Measurements from ENCODE around the gene ZNF135. TPM values are rescaled to one million over a fixed set of nuclear protein-coding genes. Genes with fewer than 3 reads are reported as not detected.

ZNF135 gene
- total RNA-seq, 2 donors from 2014 or later = 1.7 to 1.9 TPM

- peaks cover 15 to 33% of the 10 kb centered on the region in 2 donors for H3K9me3 Mint-ChIP-seq
These were observed 3.9 kb upstream of the ZNF135 start for GRCh38 chr19:58054901-58055874.

GRCh38 chr19:58056261-58056660 is 2.8 kb upstream of the ZNF135 start:
- ATAC-seq (replicated peaks in 1 of 2) (no peak), DNase-seq (no peak)
- peaks cover 7% of the 10 kb centered on the region for H3K4me1 Mint-ChIP-seq (ENCODE audit: low read depth)
- no peak overlapping the region for H3K27ac Mint-ChIP-seq
- peaks cover 11% of the 10 kb centered on the region for H3K27me3 Mint-ChIP-seq (ENCODE audit: low read depth)
- no peak overlapping the region for H3K4me3 Mint-ChIP-seq
- H3K9me3 Mint-ChIP-seq = peaks cover 16 to 34% of the 10 kb centered on the region in 2 donors
- H3K36me3 Mint-ChIP-seq (ENCODE audit: insufficient read depth in 2 of 2) = peaks cover 25 to 47% of the 10 kb centered on the region in 2 donors

More at GRCh38 chr19:58054901-58055874, 3.9 kb upstream of the ZNF135 start:
- ATAC-seq (replicated peaks in 1 of 2) (no peak), DNase-seq (no peak)
- H3K4me3 Mint-ChIP-seq = peak overlapping the region; percentile 2 to 71
- H3K27me3 Mint-ChIP-seq (ENCODE audit: low read depth) = peaks cover 11% of the 10 kb centered on the region
- peaks cover 7% of the 10 kb centered on the region for H3K4me1 Mint-ChIP-seq (ENCODE audit: low read depth)
- H3K36me3 Mint-ChIP-seq (ENCODE audit: insufficient read depth in 2 of 2) = peaks cover 24 to 42% of the 10 kb centered on the region in 2 donors
- no peak overlapping the region for H3K27ac Mint-ChIP-seq

GRCh38 chr19:58056861-58057260 is 2.2 kb upstream of the ZNF135 start:
- peaks cover 7% of the 10 kb centered on the region for H3K4me1 Mint-ChIP-seq (ENCODE audit: low read depth)
- peaks cover 26 to 49% of the 10 kb centered on the region in 2 donors for H3K36me3 Mint-ChIP-seq (ENCODE audit: insufficient read depth in 2 of 2)
- no peak for DNase-seq
- no peak overlapping the region for H3K27ac Mint-ChIP-seq
- peaks cover 11% of the 10 kb centered on the region for H3K27me3 Mint-ChIP-seq (ENCODE audit: low read depth)
- H3K4me3 Mint-ChIP-seq = no peak overlapping the region
- no peak for ATAC-seq (replicated peaks in 1 of 2)
- peaks cover 18 to 31% of the 10 kb centered on the region in 2 donors for H3K9me3 Mint-ChIP-seq

GRCh38 chr19:58058467-58058866 is 615 bp upstream of the ZNF135 start:
- ATAC-seq (replicated peaks in 1 of 2) (no peak), DNase-seq (no peak)
- Mint-ChIP-seq H3K9me3 (peaks cover 18 to 33% of the 10 kb centered on the region in 2 donors), H3K36me3 (ENCODE audit: insufficient read depth in 2 of 2) (peaks cover 26 to 44% of the 10 kb centered on the region in 2 donors), H3K4me3 (peak overlapping the region; percentile 82 to 83), H3K27me3 (ENCODE audit: low read depth) (peaks cover 11% of the 10 kb centered on the region), H3K27ac (no peak overlapping the region), H3K4me1 (ENCODE audit: low read depth) (peaks cover 7% of the 10 kb centered on the region)

GRCh38 chr19:58059671-58060078 is 593 bp downstream of the ZNF135 start:
- Mint-ChIP-seq H3K4me3 (peak overlapping the region; percentile 82 to 83), H3K9me3 (peaks cover 20 to 36% of the 10 kb centered on the region in 2 donors), H3K4me1 (ENCODE audit: low read depth) (peaks cover 7% of the 10 kb centered on the region), H3K36me3 (ENCODE audit: insufficient read depth in 2 of 2) (peaks cover 28 to 42% of the 10 kb centered on the region in 2 donors), H3K27me3 (ENCODE audit: low read depth) (peaks cover 11% of the 10 kb centered on the region), H3K27ac (no peak overlapping the region)
- ATAC-seq (replicated peaks in 1 of 2) = no peak
- no peak for DNase-seq

GRCh38 chr19:58060231-58060630 is 1.1 kb downstream of the ZNF135 start:
- Mint-ChIP-seq H3K27ac (no peak overlapping the region), H3K36me3 (ENCODE audit: insufficient read depth in 2 of 2) (peaks cover 26 to 41% of the 10 kb centered on the region in 2 donors), H3K9me3 (peaks cover 18 to 35% of the 10 kb centered on the region in 2 donors), H3K27me3 (ENCODE audit: low read depth) (peaks cover 9% of the 10 kb centered on the region), H3K4me1 (ENCODE audit: low read depth) (peaks cover 7% of the 10 kb centered on the region), H3K4me3 (peak overlapping the region; percentile 59 to 83)
- ATAC-seq (replicated peaks in 1 of 2) (no peak), DNase-seq (no peak)

- Mint-ChIP-seq H3K27me3 (ENCODE audit: low read depth) (no peaks in the 10 kb centered on the region), H3K4me3 (no peak overlapping the region), H3K27ac (no peak overlapping the region), H3K36me3 (ENCODE audit: insufficient read depth in 2 of 2) (peaks cover 41 to 46% of the 10 kb centered on the region in 2 donors), H3K4me1 (ENCODE audit: low read depth) (peaks cover 4% of the 10 kb centered on the region), H3K9me3 (peaks cover 27 to 48% of the 10 kb centered on the region in 2 donors)
- ATAC-seq (replicated peaks in 1 of 2) (no peak), DNase-seq (no peak)
These were observed 4.6 kb downstream of the ZNF135 start for GRCh38 chr19:58063712-58064111.

- H3K9me3 Mint-ChIP-seq = peaks cover 20 to 46% of the 10 kb centered on the region in 2 donors
- H3K36me3 Mint-ChIP-seq (ENCODE audit: insufficient read depth in 2 of 2) = peaks cover 35 to 36% of the 10 kb centered on the region in 2 donors
- H3K4me1 Mint-ChIP-seq (ENCODE audit: low read depth) = no peaks in the 10 kb centered on the region
- ATAC-seq (replicated peaks in 1 of 2) (no peak), DNase-seq (no peak)
- no peak overlapping the region for H3K27ac Mint-ChIP-seq
- no peak overlapping the region for H3K4me3 Mint-ChIP-seq
- H3K27me3 Mint-ChIP-seq (ENCODE audit: low read depth) = no peaks in the 10 kb centered on the region
These were observed 8.3 kb downstream of the ZNF135 start for GRCh38 chr19:58067240-58067912.

GRCh38 chr19:58079792-58080191 is 20.7 kb downstream of the ZNF135 start:
- no peak for ATAC-seq (replicated peaks in 1 of 2)
- Mint-ChIP-seq H3K4me3 (no peak overlapping the region), H3K36me3 (ENCODE audit: insufficient read depth in 2 of 2) (peaks cover 24 to 34% of the 10 kb centered on the region in 2 donors), H3K27me3 (ENCODE audit: low read depth) (no peaks in the 10 kb centered on the region), H3K9me3 (peaks cover 15 to 35% of the 10 kb centered on the region in 2 donors), H3K27ac (no peak overlapping the region), H3K4me1 (ENCODE audit: low read depth) (no peaks in the 10 kb centered on the region)
- no peak for DNase-seq

- DNase-seq (no peak), ATAC-seq (replicated peaks in 1 of 2) (no peak)
- Mint-ChIP-seq H3K4me3 (no peak overlapping the region), H3K36me3 (ENCODE audit: insufficient read depth in 2 of 2) (peaks cover 18 to 34% of the 10 kb centered on the region in 2 donors), H3K27me3 (ENCODE audit: low read depth) (no peaks in the 10 kb centered on the region), H3K27ac (no peak overlapping the region), H3K4me1 (ENCODE audit: low read depth) (no peaks in the 10 kb centered on the region), H3K9me3 (peaks cover 12 to 27% of the 10 kb centered on the region in 2 donors)
These were observed 23.9 kb downstream of the ZNF135 start for GRCh38 chr19:58083021-58083420.

GRCh38 chr19:58084596-58085347 is 25.7 kb downstream of the ZNF135 start:
- no peak for ATAC-seq (replicated peaks in 1 of 2)
- peaks cover 18 to 41% of the 10 kb centered on the region in 2 donors for H3K36me3 Mint-ChIP-seq (ENCODE audit: insufficient read depth in 2 of 2)
- no peak overlapping the region for H3K27ac Mint-ChIP-seq
- H3K9me3 Mint-ChIP-seq = peaks cover 12 to 28% of the 10 kb centered on the region in 2 donors
- H3K4me3 Mint-ChIP-seq = no peak overlapping the region
- H3K4me1 Mint-ChIP-seq (ENCODE audit: low read depth) = no peaks in the 10 kb centered on the region
- no peaks in the 10 kb centered on the region for H3K27me3 Mint-ChIP-seq (ENCODE audit: low read depth)
- DNase-seq = no peak

GRCh38 chr19:58085348-58085875 is 26.3 kb downstream of the ZNF135 start:
- DNase-seq (no peak), ATAC-seq (replicated peaks in 1 of 2) (no peak)
- Mint-ChIP-seq H3K4me3 (no peak overlapping the region), H3K27ac (no peak overlapping the region), H3K4me1 (ENCODE audit: low read depth) (no peaks in the 10 kb centered on the region), H3K27me3 (ENCODE audit: low read depth) (no peaks in the 10 kb centered on the region), H3K9me3 (peaks cover 8 to 24% of the 10 kb centered on the region in 2 donors), H3K36me3 (ENCODE audit: insufficient read depth in 2 of 2) (peaks cover 14 to 38% of the 10 kb centered on the region in 2 donors)
